HepG2 (cell line): Measurements from ENCODE around the gene PDZD7. TPM values are rescaled to one million over a fixed set of nuclear protein-coding genes. Genes with fewer than 3 reads are reported as not detected.

Experiments
- CEBPB ChIP-seq: IDR thresholded peaks from 2 replicates; pipeline ENCODE4 v1.6.1; 2011; ENCODE audit warnings: low read depth, low read length, improper control_type of control experiment, borderline replicate concordance
- EP300 ChIP-seq, 3 experiments: sonication (generic) in 1 of 3; formaldehyde crosslinking in 1 of 3; IDR thresholded peaks; 2 replicates each; pipeline versions ENCODE4 v1.5.1 to v1.6.1; 2011 to 2020; ENCODE audit warnings: low read depth in 2 of 3, low read length in 2 of 3, borderline replicate concordance in 1 of 3, improper control_type of control experiment in 1 of 3, mild to moderate bottlenecking in 1 of 3, missing genetic modification reagents in 1 of 3, moderate library complexity in 1 of 3
- FLYWCH1 ChIP-seq: sonication (generic); formaldehyde crosslinking; IDR thresholded peaks from 2 replicates; pipeline ENCODE4 v1.8.1; 2023; ENCODE audit warnings: mild to moderate bottlenecking, missing genetic modification reagents
- FOXM1 ChIP-seq: sonication (generic); formaldehyde crosslinking; IDR thresholded peaks from 2 replicates; pipeline ENCODE4 v1.5.0; 2020; ENCODE audit warnings: missing genetic modification reagents
- HOXA3 ChIP-seq: sonication (generic); formaldehyde crosslinking; IDR thresholded peaks from 2 replicates; pipeline ENCODE4 v1.5.0; 2020; ENCODE audit warnings: missing genetic modification reagents
- MYC ChIP-seq: sonication (generic); formaldehyde crosslinking; IDR thresholded peaks from 2 replicates; pipeline ENCODE4 v1.9.0; 2021; ENCODE audit warnings: missing genetic modification reagents, borderline replicate concordance
- NFIC ChIP-seq: IDR thresholded peaks from 2 replicates; pipeline ENCODE4 v1.6.1; 2012; ENCODE audit warnings: mild to moderate bottlenecking, low read length, inconsistent platforms
- NR1H2 ChIP-seq: sonication (generic); formaldehyde crosslinking; IDR thresholded peaks from 2 replicates; pipeline ENCODE4 v1.8.1; 2022; ENCODE audit warnings: low read depth, missing genetic modification reagents, borderline replicate concordance
- NR2F6 ChIP-seq, 2 experiments: IDR thresholded peaks; 2 replicates each; pipeline ENCODE4 v1.6.1; 2016; ENCODE audit warnings: antibody characterized with exemption in 1 of 2, mild to moderate bottlenecking in 1 of 2
- ONECUT2 ChIP-seq: sonication (generic); formaldehyde crosslinking; IDR thresholded peaks from 2 replicates; pipeline ENCODE4 v1.4.0; 2020; ENCODE audit warnings: missing genetic modification reagents
- RFXAP ChIP-seq: sonication (generic); formaldehyde crosslinking; IDR thresholded peaks from 2 replicates; pipeline ENCODE4 v1.4.0; 2020; ENCODE audit warnings: missing genetic modification reagents, borderline replicate concordance
- SMYD3 ChIP-seq: sonication (generic); formaldehyde crosslinking; IDR thresholded peaks from 2 replicates; pipeline ENCODE4 v1.8.1; 2023; ENCODE audit warnings: mild to moderate bottlenecking, missing genetic modification reagents
- SP2 ChIP-seq: sonication (generic); formaldehyde crosslinking; IDR thresholded peaks from 2 replicates; pipeline ENCODE4 v1.5.1; 2020; ENCODE audit warnings: mild to moderate bottlenecking, missing genetic modification reagents
- STAG1 ChIP-seq: sonication (generic); formaldehyde crosslinking; IDR thresholded peaks from 2 replicates; pipeline ENCODE4 v1.4.0; 2020; ENCODE audit warnings: missing genetic modification reagents
- TAF1 ChIP-seq: sonication (generic); formaldehyde crosslinking; IDR thresholded peaks from 2 replicates; pipeline ENCODE4 v1.4.0; 2020; ENCODE audit warnings: missing genetic modification reagents
- ZBTB42 ChIP-seq: sonication (generic); formaldehyde crosslinking; IDR thresholded peaks from 2 replicates; pipeline ENCODE4 v1.5.0; 2020; ENCODE audit warnings: mild to moderate bottlenecking, missing genetic modification reagents
- ZBTB7A ChIP-seq: sonication (generic); formaldehyde crosslinking; IDR thresholded peaks from 2 replicates; pipeline ENCODE4 v1.8.0; 2022; ENCODE audit warnings: mild to moderate bottlenecking, missing genetic modification reagents
- ZFY ChIP-seq: sonication (generic); formaldehyde crosslinking; IDR thresholded peaks from 2 replicates; pipeline ENCODE4 v1.4.0; 2020; ENCODE audit warnings: missing genetic modification reagents
- ZNF160 ChIP-seq: sonication (generic); formaldehyde crosslinking; IDR thresholded peaks from 2 replicates; pipeline ENCODE4 v1.8.0; 2022; ENCODE audit warnings: mild to moderate bottlenecking, inconsistent platforms, missing genetic modification reagents
- ZNF792 ChIP-seq: IDR thresholded peaks from 2 replicates; pipeline ENCODE4 v1.6.1; 2016
- ZNF850 ChIP-seq: sonication (generic); formaldehyde crosslinking; conservative IDR thresholded peaks from 2 replicates; pipeline ENCODE4 v1.9.0; 2021; ENCODE audit warnings: mild to moderate bottlenecking, missing genetic modification reagents
- polyA plus RNA-seq, 8 experiments: library from polyadenylated mRNA; depleted of rRNA in 3 of 8; stranded (reverse) in 7 of 8; unstranded in 1 of 8; fragments of >200 nt; fragmentation: Illumina TruSeq in 4 of 8; extraction: Trizol in 4 of 8; gene quantifications; 2 replicates each; pipeline versions ENCODE4 v1.2.1 to v1.2.3, GENCODE V29; 2011 to 2016; ENCODE audit warnings: low read depth in 4 of 8, missing spikeins in 1 of 8, mixed read lengths in 1 of 8; ENCODE audit not compliant: insufficient read depth in 1 of 8
- total RNA-seq, 5 experiments: library from RNA; depleted of rRNA; stranded (reverse); fragments of >200 nt; fragmentation: Illumina TruSeq; extraction: Trizol; gene quantifications; 2 replicates each; pipeline ENCODE4 v1.2.3, GENCODE V29; 2016; ENCODE audit warnings: low read depth in 1 of 5
- TF ChIP-seq, protein P1 (sequence below): sonication (generic); formaldehyde crosslinking; IDR thresholded peaks from 2 replicates; pipeline ENCODE4 v1.4.0; 2020; ENCODE audit warnings: missing genetic modification reagents
- TF ChIP-seq, protein P2 (sequence below): sonication (generic); formaldehyde crosslinking; IDR thresholded peaks from 2 replicates; pipeline ENCODE4 v1.5.0; 2020; ENCODE audit warnings: missing genetic modification reagents, mild to moderate bottlenecking, borderline replicate concordance
- TF ChIP-seq, protein P3 (sequence below): sonication (generic); IDR thresholded peaks from 2 replicates; pipeline ENCODE4 v1.6.1; 2016; ENCODE audit warnings: low read depth, borderline replicate concordance
- TF ChIP-seq, protein P4 (sequence below): sonication (generic); formaldehyde crosslinking; IDR thresholded peaks from 2 replicates; pipeline ENCODE4 v1.4.0; 2020; ENCODE audit warnings: missing genetic modification reagents

PDZD7 gene
- total and polyA plus RNA-seq, 2 of the 13 experiments (the other 11 are each of a cell fraction or from before 2014, with no cell fraction given): 0.58 to 0.73 TPM

DNA sequence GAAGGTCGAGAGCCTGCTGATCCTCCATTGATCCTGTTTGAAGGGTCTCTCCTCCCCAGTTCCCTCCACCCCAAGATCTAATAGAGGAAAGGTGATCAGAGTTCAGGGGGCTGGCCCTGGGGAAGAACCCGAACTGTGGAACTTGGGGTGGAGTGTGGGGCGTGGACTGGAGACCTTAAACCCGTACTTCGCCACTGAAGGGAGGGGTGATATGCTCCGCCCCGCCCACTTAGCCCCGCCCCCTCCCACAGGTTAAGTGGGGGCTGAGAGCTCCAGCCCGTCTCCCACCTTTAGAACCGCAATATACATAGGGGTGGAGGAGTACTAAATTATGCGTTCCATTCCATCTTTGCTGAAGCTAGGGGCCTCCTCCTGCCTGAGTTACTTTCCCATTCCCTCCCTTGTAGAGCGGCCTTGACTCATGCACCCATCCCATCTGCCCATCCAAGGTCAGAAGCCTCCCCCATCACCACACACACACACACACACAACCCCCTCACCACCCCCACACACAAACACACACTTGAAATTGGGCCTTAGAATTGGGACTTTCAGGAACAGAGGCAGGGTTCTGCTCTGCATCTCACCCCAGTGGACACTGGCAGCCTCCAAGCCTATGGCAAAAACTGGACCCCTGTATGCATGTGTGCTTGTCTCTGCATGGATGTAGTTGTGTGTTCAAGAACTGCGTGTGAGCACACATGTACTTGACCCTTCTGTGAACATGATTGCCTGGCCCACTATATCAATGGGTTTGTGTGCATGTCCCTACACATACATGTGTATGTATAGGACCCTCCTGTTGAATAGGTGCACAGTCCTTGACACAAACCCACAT is 60.6 kb downstream of the PDZD7 start (continued):
- TF ChIP-seq, protein P1, sequence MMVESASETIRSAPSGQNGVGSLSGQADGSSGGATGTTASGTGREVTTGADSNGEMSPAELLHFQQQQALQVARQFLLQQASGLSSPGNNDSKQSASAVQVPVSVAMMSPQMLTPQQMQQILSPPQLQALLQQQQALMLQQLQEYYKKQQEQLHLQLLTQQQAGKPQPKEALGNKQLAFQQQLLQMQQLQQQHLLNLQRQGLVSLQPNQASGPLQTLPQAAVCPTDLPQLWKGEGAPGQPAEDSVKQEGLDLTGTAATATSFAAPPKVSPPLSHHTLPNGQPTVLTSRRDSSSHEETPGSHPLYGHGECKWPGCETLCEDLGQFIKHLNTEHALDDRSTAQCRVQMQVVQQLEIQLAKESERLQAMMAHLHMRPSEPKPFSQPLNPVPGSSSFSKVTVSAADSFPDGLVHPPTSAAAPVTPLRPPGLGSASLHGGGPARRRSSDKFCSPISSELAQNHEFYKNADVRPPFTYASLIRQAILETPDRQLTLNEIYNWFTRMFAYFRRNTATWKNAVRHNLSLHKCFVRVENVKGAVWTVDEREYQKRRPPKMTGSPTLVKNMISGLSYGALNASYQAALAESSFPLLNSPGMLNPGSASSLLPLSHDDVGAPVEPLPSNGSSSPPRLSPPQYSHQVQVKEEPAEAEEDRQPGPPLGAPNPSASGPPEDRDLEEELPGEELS: peak; percentile 58
- peak in 1 of 2 experiments; percentile 51; a peak in 1 of 4 replicates for TF ChIP-seq EP300 (IDR thresholded peaks at IDR 0.05; ENCODE audit: low read depth in 2 of 2, low read length in 2 of 2)
- TF ChIP-seq EP300 (CRISPR knock-in tag; IDR thresholded peaks at IDR 0.05; ENCODE audit: borderline replicate concordance): peak; percentile 48; the same call in 1 of the 2 replicates
- no peak for TF ChIP-seq FLYWCH1 (CRISPR knock-in tag)
- no peak; the same call in 1 of the 2 replicates for TF ChIP-seq ZFY (CRISPR knock-in tag)
- peak; percentile 3; the same call in 1 of the 2 replicates for TF ChIP-seq MYC (CRISPR knock-in tag)
- TF ChIP-seq SP2: no peak
- no peak for TF ChIP-seq HOXA3 (CRISPR knock-in tag)
- TF ChIP-seq ONECUT2: no peak
- no peak for TF ChIP-seq NR1H2 (CRISPR knock-in tag)
- TF ChIP-seq ZNF850 (CRISPR knock-in tag): no peak
- no peak for TF ChIP-seq RFXAP
- TF ChIP-seq NFIC: no peak
- TF ChIP-seq ZBTB42: no peak
- TF ChIP-seq, protein P2, sequence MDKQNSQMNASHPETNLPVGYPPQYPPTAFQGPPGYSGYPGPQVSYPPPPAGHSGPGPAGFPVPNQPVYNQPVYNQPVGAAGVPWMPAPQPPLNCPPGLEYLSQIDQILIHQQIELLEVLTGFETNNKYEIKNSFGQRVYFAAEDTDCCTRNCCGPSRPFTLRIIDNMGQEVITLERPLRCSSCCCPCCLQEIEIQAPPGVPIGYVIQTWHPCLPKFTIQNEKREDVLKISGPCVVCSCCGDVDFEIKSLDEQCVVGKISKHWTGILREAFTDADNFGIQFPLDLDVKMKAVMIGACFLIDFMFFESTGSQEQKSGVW (CRISPR knock-in tag): no peak
- TF ChIP-seq FOXM1 (CRISPR knock-in tag): no peak
- TF ChIP-seq ZNF160 (CRISPR knock-in tag): no peak
- peak; percentile 62; the same call in 1 of the 2 replicates for TF ChIP-seq NR2F6 (IDR thresholded peaks at IDR 0.05)
- TF ChIP-seq NR2F6 (CRISPR knock-in tag; IDR thresholded peaks at IDR 0.05): peak; percentile 52; the same call in 1 of the 2 replicates
- TF ChIP-seq SMYD3: 0 out of 2 replicates have a peak, but pooled peaks have one; percentile 45
- no peak; the same call in 1 of the 2 replicates for TF ChIP-seq ZNF792 (CRISPR knock-in tag)
- no peak for TF ChIP-seq CEBPB
- TF ChIP-seq, protein P3, sequence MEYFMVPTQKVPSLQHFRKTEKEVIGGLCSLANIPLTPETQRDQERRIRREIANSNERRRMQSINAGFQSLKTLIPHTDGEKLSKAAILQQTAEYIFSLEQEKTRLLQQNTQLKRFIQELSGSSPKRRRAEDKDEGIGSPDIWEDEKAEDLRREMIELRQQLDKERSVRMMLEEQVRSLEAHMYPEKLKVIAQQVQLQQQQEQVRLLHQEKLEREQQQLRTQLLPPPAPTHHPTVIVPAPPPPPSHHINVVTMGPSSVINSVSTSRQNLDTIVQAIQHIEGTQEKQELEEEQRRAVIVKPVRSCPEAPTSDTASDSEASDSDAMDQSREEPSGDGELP: peak; percentile 13; the same call in 1 of the 2 replicates
- TF ChIP-seq TAF1 (CRISPR knock-in tag): no peak; the same call in 1 of the 2 replicates
- TF ChIP-seq ZBTB7A (CRISPR knock-in tag): 0 out of 2 replicates have a peak, but pooled peaks have one; percentile 41
- TF ChIP-seq, protein P4, sequence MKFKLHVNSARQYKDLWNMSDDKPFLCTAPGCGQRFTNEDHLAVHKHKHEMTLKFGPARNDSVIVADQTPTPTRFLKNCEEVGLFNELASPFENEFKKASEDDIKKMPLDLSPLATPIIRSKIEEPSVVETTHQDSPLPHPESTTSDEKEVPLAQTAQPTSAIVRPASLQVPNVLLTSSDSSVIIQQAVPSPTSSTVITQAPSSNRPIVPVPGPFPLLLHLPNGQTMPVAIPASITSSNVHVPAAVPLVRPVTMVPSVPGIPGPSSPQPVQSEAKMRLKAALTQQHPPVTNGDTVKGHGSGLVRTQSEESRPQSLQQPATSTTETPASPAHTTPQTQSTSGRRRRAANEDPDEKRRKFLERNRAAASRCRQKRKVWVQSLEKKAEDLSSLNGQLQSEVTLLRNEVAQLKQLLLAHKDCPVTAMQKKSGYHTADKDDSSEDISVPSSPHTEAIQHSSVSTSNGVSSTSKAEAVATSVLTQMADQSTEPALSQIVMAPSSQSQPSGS (CRISPR knock-in tag): no peak
- no peak for TF ChIP-seq STAG1
